ENCODE results near the gene USP19. TPM values are rescaled to one million over a fixed set of nuclear protein-coding genes. Genes with fewer than 3 reads are reported as not detected.

The USP19 gene
- total RNA-seq, 6 experiments from 2014 or later: 35.2 to 49.2 (median 42.6) TPM

DNA sequence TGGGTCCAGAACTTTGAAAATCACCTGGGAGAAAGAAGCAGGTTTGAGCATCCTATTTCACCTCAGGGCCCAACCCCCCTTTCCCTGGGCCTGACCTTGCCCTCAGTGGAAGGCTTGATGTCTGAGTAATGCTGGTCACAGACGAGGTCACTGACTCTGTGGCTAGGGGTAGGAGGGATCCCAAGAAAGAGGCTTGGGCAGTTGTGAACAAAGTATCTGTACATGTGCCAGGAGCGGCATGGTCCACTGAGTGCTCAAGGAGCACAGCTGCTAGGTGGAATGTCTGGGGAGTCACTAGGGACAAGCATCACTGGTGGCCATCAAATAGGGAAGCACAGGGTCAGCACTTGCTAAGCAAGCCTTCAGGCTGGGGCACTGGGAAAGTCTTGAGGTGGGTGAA, 38.2 kb upstream of the USP19 start:
- TF ChIP-seq, protein P1, sequence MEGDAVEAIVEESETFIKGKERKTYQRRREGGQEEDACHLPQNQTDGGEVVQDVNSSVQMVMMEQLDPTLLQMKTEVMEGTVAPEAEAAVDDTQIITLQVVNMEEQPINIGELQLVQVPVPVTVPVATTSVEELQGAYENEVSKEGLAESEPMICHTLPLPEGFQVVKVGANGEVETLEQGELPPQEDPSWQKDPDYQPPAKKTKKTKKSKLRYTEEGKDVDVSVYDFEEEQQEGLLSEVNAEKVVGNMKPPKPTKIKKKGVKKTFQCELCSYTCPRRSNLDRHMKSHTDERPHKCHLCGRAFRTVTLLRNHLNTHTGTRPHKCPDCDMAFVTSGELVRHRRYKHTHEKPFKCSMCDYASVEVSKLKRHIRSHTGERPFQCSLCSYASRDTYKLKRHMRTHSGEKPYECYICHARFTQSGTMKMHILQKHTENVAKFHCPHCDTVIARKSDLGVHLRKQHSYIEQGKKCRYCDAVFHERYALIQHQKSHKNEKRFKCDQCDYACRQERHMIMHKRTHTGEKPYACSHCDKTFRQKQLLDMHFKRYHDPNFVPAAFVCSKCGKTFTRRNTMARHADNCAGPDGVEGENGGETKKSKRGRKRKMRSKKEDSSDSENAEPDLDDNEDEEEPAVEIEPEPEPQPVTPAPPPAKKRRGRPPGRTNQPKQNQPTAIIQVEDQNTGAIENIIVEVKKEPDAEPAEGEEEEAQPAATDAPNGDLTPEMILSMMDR (IDR thresholded peaks at IDR 0.05): no peak
- Mint-ChIP-seq H3K4me3 (no peak overlapping the region), H3K9me3 (no peaks in the 10 kb centered on the region), H3K36me3 (ENCODE audit: low read depth) (no peaks in the 10 kb centered on the region; the same call in 1 of the 2 replicates), H3K27me3 (ENCODE audit: insufficient read depth) (peaks cover 3% of the 10 kb centered on the region; the same call in 1 of the 2 replicates), H3K27ac (no peak overlapping the region), H3K4me1 (ENCODE audit: low read depth) (peaks cover 5% of the 10 kb centered on the region; the same call in 1 of the 2 replicates)
- no peak for DNase-seq

DNA sequence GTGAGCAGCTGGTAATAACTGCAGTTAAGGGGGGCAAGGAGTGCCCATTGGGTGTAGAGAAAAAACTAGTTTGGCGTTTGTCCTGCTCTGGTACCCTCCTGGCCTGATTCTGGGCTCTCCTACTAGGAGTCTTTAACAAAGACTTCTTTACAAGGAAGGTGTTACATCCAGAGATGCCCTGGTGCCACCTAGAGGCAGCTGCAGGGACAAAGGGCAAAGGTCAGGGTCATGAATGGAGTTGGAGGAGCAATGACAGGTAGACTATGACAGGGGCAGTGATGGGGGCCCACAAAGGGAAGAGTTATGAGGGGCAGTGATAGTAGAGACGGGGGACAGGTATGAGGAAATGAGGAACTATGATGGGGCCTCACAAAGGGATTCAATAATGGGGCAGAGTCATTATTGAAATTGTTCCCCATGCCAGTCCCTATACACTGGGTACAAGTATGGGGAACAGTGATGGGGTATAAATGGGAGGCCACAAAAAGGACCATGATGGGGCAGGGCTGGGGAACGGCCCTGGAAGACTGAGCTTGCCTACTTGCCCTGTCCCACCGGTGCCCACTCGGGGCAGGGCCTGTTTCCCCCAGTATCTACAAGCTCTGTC, 37.6 kb upstream of the USP19 start:
- TF ChIP-seq, protein P1 (IDR thresholded peaks at IDR 0.05): peak; percentile 48
- no peak overlapping the region for H3K27ac Mint-ChIP-seq
- H3K36me3 Mint-ChIP-seq (ENCODE audit: low read depth): no peaks in the 10 kb centered on the region
- DNase-seq: no peak
- no peak overlapping the region for H3K4me3 Mint-ChIP-seq
- no peaks in the 10 kb centered on the region for H3K9me3 Mint-ChIP-seq
- peaks cover 4% of the 10 kb centered on the region; the same call in 1 of the 2 replicates for H3K27me3 Mint-ChIP-seq (ENCODE audit: insufficient read depth)
- H3K4me1 Mint-ChIP-seq (ENCODE audit: low read depth): peaks cover 5% of the 10 kb centered on the region; the same call in 1 of the 2 replicates

DNA sequence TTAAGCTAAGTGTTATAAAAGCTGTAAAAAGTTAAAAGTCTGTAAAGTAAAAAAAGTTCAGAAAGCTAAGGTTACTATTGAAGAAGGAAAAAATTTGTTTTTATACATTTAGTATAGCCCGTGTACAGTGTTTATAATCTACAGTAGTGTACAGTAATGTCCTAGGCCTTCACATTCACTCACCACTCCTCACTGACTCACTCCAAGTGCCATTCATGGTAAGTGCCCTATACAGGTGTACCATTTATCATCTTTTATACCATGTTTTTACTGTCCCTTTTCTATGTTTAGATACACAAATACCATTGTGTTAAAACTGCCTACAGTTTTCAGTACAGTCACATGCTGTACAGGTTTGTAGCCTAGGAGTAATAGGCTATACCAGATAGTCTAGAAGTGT, 36.7 kb upstream of the USP19 start:
- Mint-ChIP-seq H3K4me1 (ENCODE audit: low read depth) (peaks cover 5% of the 10 kb centered on the region; the same call in 1 of the 2 replicates), H3K36me3 (ENCODE audit: low read depth) (no peaks in the 10 kb centered on the region), H3K27me3 (ENCODE audit: insufficient read depth) (peaks cover 7% of the 10 kb centered on the region; the same call in 1 of the 2 replicates), H3K27ac (no peak overlapping the region), H3K4me3 (no peak overlapping the region), H3K9me3 (no peaks in the 10 kb centered on the region)
- TF ChIP-seq, protein P1 (IDR thresholded peaks at IDR 0.05): no peak
- no peak for DNase-seq

DNA sequence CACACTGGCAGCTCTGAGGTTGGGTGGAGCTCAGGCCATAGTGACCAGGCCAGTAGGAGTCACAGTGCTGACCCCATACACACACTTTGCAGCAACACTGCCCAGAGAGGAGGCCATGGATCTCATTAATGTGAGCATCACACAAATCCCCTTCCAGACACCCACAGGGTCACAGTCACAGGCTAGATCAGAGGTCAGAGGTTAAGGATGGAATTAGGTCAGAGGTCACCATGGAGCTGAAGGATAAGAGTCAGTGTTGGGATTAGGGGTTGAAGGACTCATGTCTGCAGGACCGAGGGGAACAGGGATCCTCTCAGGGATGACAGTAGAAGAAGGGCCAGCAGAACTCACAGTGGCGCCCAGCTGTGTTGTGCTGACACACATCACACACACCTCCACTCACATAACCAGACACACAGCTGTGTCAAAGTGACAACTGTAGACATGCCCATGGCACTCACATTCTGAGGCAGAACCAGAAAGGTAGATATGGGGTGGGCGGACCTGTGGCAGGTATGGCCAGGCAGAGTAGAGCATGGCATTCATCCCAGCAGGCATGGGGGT, 32.8 kb upstream of the USP19 start:
- H3K27ac Mint-ChIP-seq: no peak overlapping the region
- TF ChIP-seq, protein P1 (IDR thresholded peaks at IDR 0.05): no peak
- DNase-seq: no peak

DNA sequence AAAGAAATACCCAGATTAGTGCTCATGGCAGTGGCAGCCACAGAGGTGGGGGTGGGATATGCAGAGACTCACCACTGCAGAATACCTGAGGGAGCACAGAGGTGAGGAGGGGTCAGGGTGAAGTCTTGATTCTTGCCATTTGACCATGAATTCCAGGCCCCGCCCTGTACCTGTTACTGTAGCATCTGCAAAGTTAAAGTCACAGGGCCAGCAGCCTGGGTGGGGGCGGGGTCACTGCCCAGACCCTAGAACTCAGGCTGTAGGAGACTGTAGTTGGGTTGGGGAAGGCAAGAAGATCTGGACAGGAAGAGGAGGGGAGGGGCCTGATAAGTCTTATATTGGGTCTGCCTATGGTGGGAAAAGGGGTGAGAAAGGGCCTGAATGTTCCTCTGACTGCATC, 31.0 kb upstream of the USP19 start:
- no peak for DNase-seq
- Mint-ChIP-seq H3K27me3 (ENCODE audit: insufficient read depth) (peaks cover 5% of the 10 kb centered on the region), H3K4me3 (no peak overlapping the region), H3K4me1 (ENCODE audit: low read depth) (no peaks in the 10 kb centered on the region), H3K27ac (no peak overlapping the region), H3K36me3 (ENCODE audit: low read depth) (no peaks in the 10 kb centered on the region), H3K9me3 (no peaks in the 10 kb centered on the region)
- TF ChIP-seq, protein P1 (IDR thresholded peaks at IDR 0.05): no peak

More for the DNA sequence above, 32.8 kb upstream of the USP19 start:
- H3K4me3 Mint-ChIP-seq: no peak overlapping the region
- peaks cover 5% of the 10 kb centered on the region for H3K27me3 Mint-ChIP-seq (ENCODE audit: insufficient read depth)
- H3K4me1 Mint-ChIP-seq (ENCODE audit: low read depth): no peaks in the 10 kb centered on the region
- H3K9me3 Mint-ChIP-seq: no peaks in the 10 kb centered on the region
- no peaks in the 10 kb centered on the region for H3K36me3 Mint-ChIP-seq (ENCODE audit: low read depth)
